PC-3 (cell line): Measurements from ENCODE around the gene FNIP1. TPM values are rescaled to one million over a fixed set of nuclear protein-coding genes. Genes with fewer than 3 reads are reported as not detected.

Experiments used
- ATAC-seq: fragments of 200-7000 bp; cut with Tn5 transposase; 2 replicates; pipeline ENCODE4 v1.9.1; 2020; ENCODE audit warnings: mild to moderate bottlenecking, moderate library complexity
- BruUV-seq: library from RNA; stranded (reverse); fragments of 400-500 nt; replicated peaks from 2 replicates; lab custom pipeline; 2021; lab: Mats Ljungman, UMichigan
- CTCF ChIA-PET: fragments of 300-600 bp; sonication (Branson Sonifier 250); formaldehyde crosslinking; loops from one replicate; lab custom pipeline; 2022; ENCODE audit warnings: antibody characterized with exemption; lab: Charles Lee
- POLR2A ChIA-PET: fragments of 300-600 bp; sonication (Branson Sonifier 250); formaldehyde crosslinking; loops from one replicate; lab custom pipeline; 2022; ENCODE audit warnings: antibody characterized with exemption; ENCODE audit not compliant: unreplicated experiment; lab: Charles Lee
- DNase-seq: peaks from one replicate; pipeline ENCODE4 v3.0.0-alpha.2; 2015
- H2AFZ ChIP-seq: fragments of 300-600 bp; sonication (generic); 2 replicates; pipeline ENCODE4 v1.6.0; 2016; ENCODE audit warnings: antibody characterized with exemption, low read length
- H3F3A ChIP-seq: fragments of 300-600 bp; sonication (generic); one replicate; pipeline ENCODE4 v1.6.0; 2017; ENCODE audit warnings: antibody characterized with exemption, low read length, control low read depth, mild to moderate bottlenecking; ENCODE audit not compliant: unreplicated experiment
- H3K27ac ChIP-seq: fragments of 300-600 bp; sonication (generic); 2 replicates; pipeline ENCODE4 v1.5.1; 2016; ENCODE audit warnings: mild to moderate bottlenecking, low read length
- H3K27me3 ChIP-seq: fragments of 300-600 bp; sonication (generic); 2 replicates; pipeline ENCODE4 v1.6.1; 2016; ENCODE audit warnings: low read length, mixed read lengths
- H3K36me3 ChIP-seq: fragments of 300-600 bp; sonication (generic); 2 replicates; pipeline ENCODE4 v1.6.1; 2016; ENCODE audit warnings: low read depth, mixed run types, low read length, mixed read lengths
- H3K4me1 ChIP-seq: fragments of 300-600 bp; sonication (generic); 2 replicates; pipeline ENCODE4 v1.5.1; 2016; ENCODE audit warnings: low read length; ENCODE audit not compliant: insufficient read depth
- H3K4me2 ChIP-seq: fragments of 300-600 bp; sonication (generic); 2 replicates; pipeline ENCODE4 v1.6.0; 2016; ENCODE audit warnings: low read length
- H3K4me3 ChIP-seq: fragments of 300-600 bp; sonication (generic); 2 replicates; pipeline ENCODE4 v1.5.1; 2016; ENCODE audit warnings: mild to moderate bottlenecking, low read length, mixed read lengths
- H3K79me2 ChIP-seq: fragments of 300-600 bp; sonication (generic); 2 replicates; pipeline ENCODE4 v1.6.1; 2017; ENCODE audit warnings: low read length, mixed read lengths
- H3K9ac ChIP-seq: fragments of 300-600 bp; sonication (generic); 2 replicates; pipeline ENCODE4 v1.6.0; 2016; ENCODE audit warnings: mild to moderate bottlenecking, low read length
- H3K9me2 ChIP-seq: fragments of 300-600 bp; sonication (generic); replicated peaks from 2 replicates; pipeline ENCODE4 v1.6.1; 2016; ENCODE audit warnings: mixed run types, low read length, mixed read lengths
- H3K9me3 ChIP-seq: fragments of 300-600 bp; sonication (generic); 2 replicates; pipeline ENCODE4 v1.6.1; 2016; ENCODE audit warnings: low read length, mixed read lengths
- H4K20me1 ChIP-seq: fragments of 300-600 bp; sonication (generic); 2 replicates; pipeline ENCODE4 v1.6.1; 2016; ENCODE audit warnings: low read length, mixed read lengths
- CTCF ChIP-seq: fragments of 300-600 bp; sonication (generic); conservative IDR thresholded peaks from 2 replicates; pipeline ENCODE4 v1.5.1; 2017; ENCODE audit warnings: antibody characterized with exemption, low read depth, mild to moderate bottlenecking, low read length
- EZH2 ChIP-seq: fragments of 300-600 bp; sonication (generic); IDR thresholded peaks from one replicate; pipeline ENCODE4 v1.6.1; 2017; ENCODE audit warnings: antibody characterized with exemption, mild to moderate bottlenecking, low read length; ENCODE audit not compliant: unreplicated experiment
- EZH2phosphoT487 ChIP-seq: fragments of 300-600 bp; sonication (generic); IDR thresholded peaks from 2 replicates; pipeline ENCODE4 v1.6.1; 2018; ENCODE audit warnings: mild to moderate bottlenecking, antibody characterized with exemption, low read length, borderline replicate concordance
- intact Hi-C: fragments of 100-400 bp; cut with micrococcal nuclease; formaldehyde crosslinking; loops from 2 replicates; pipeline ENCODE4 v1.9.0; 2023
- total RNA-seq: library from RNA; depleted of rRNA; stranded (reverse); fragments of >200 nt; gene quantifications from 2 replicates; pipeline ENCODE4 v1.2.3, GENCODE V29; 2014

FNIP1 gene
- total RNA-seq, 1 experiment from 2014 or later: 15.1 TPM

GRCh38 chr5:131824631-131825030 is 27.8 kb upstream of the FNIP1 start:
- Histone ChIP-seq H3K9me3 (no peaks in the 10 kb centered on the region), H3K4me1 (no peaks in the 10 kb centered on the region), H3K4me3 (no peak overlapping the region), H3K79me2 (no peaks in the 10 kb centered on the region), H3F3A (no peaks in the 10 kb centered on the region), H2AFZ (no peak overlapping the region), H3K9ac (no peak overlapping the region), H3K27ac (no peak overlapping the region), H3K9me2 (no peaks in the 10 kb centered on the region), H3K27me3 (no peaks in the 10 kb centered on the region), H3K36me3 (no peaks in the 10 kb centered on the region), H3K4me2 (no peak overlapping the region), H4K20me1 (no peaks in the 10 kb centered on the region)
- no peak for DNase-seq
- BruUV-seq: no TSS peak
- ATAC-seq: no peak
- CTCF ChIA-PET: no interaction called here
- intact Hi-C loops: no loop called here
- POLR2A ChIA-PET: no interaction called here
- no peak for TF ChIP-seq CTCF
- TF ChIP-seq EZH2phosphoT487: no peak
- TF ChIP-seq EZH2: no peak

GRCh38 chr5:131821221-131821620 is 24.4 kb upstream of the FNIP1 start:
- intact Hi-C loops: no loop called here
- Histone ChIP-seq H3K9me2 (no peaks in the 10 kb centered on the region), H3K4me3 (no peak overlapping the region), H4K20me1 (no peaks in the 10 kb centered on the region), H3K9ac (no peak overlapping the region), H3K27ac (no peak overlapping the region), H3K27me3 (no peaks in the 10 kb centered on the region), H3K79me2 (no peaks in the 10 kb centered on the region), H3K36me3 (no peaks in the 10 kb centered on the region), H3K4me1 (no peaks in the 10 kb centered on the region), H3K4me2 (no peak overlapping the region), H3K9me3 (no peaks in the 10 kb centered on the region), H3F3A (no peaks in the 10 kb centered on the region), H2AFZ (no peak overlapping the region)
- no TSS peak for BruUV-seq
- ChIA-PET CTCF (no interaction called here), POLR2A (no interaction called here)
- no peak for TF ChIP-seq CTCF
- DNase-seq (no peak), ATAC-seq (no peak)

GRCh38 chr5:131818001-131818724 is 21.3 kb upstream of the FNIP1 start:
- Histone ChIP-seq H3F3A (no peaks in the 10 kb centered on the region), H3K4me1 (no peaks in the 10 kb centered on the region), H3K9me2 (no peaks in the 10 kb centered on the region), H3K9ac (no peak overlapping the region), H3K9me3 (no peaks in the 10 kb centered on the region), H3K27me3 (no peaks in the 10 kb centered on the region), H3K36me3 (no peaks in the 10 kb centered on the region), H4K20me1 (no peaks in the 10 kb centered on the region), H3K27ac (no peak overlapping the region), H3K79me2 (no peaks in the 10 kb centered on the region), H2AFZ (no peak overlapping the region), H3K4me2 (no peak overlapping the region), H3K4me3 (no peak overlapping the region)
- POLR2A ChIA-PET: no interaction called here
- no peak for TF ChIP-seq EZH2phosphoT487
- TF ChIP-seq EZH2: no peak
- no peak for TF ChIP-seq CTCF
- no peak for ATAC-seq
- intact Hi-C loops: no loop called here
- no peak for DNase-seq
- BruUV-seq: no TSS peak
- CTCF ChIA-PET: no interaction called here
